ENCODE results near the gene SETX. TPM values are rescaled to one million over a fixed set of nuclear protein-coding genes. Genes with fewer than 3 reads are reported as not detected.
A peak's percentile ranks its signal among the peaks of the same experiment; 100 is the strongest.

The SETX gene
- total RNA-seq, 2 experiments from 2014 or later, result 37.5 to 38.1 TPM

GRCh38 chr9:132319421-132320110, 35.2 kb downstream of the SETX start:
- ATAC-seq (no peak), DNase-seq (no peak)
- no peaks in the 10 kb centered on the region for H3K9me3 Mint-ChIP-seq (ENCODE audit: low read depth)
- intact Hi-C loops (cut with DNase I, micrococcal nuclease), result no loop called here
- peak overlapping the region; percentile 11 for H3K27ac Mint-ChIP-seq
- POLR2A ChIA-PET, result interaction anchor here (0.8 kb wide), 1 partner anchor 34 kb away, joined by 3 read pairs; no protein-coding TSS in a partner anchor
- peaks cover 24% of the 10 kb centered on the region for H3K4me1 Mint-ChIP-seq
- H3K36me3 Mint-ChIP-seq (ENCODE audit: low read depth), result peaks cover 33% of the 10 kb centered on the region
- H3K27me3 Mint-ChIP-seq, result no peaks in the 10 kb centered on the region
- CTCF ChIA-PET, result no interaction called here
- no peak overlapping the region for H3K4me3 Mint-ChIP-seq

DNA sequence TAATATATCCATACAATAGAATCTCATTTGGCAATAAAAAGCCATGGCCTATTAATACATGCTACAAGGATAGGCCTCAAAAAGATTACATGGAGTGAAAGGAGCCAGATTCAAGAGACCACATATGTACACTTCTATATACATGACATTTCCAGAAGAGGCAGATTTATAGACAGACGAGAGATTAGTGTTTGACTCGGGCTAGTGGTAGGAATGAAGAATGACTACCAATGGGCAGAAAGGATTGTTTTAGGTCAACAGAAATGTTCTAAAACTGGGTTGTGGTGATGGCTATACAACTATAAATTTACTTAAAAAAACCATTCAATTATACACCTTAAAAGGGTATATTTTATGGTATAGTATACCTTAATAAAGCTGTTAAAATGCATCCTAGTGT, 41.9 kb downstream of the SETX start:
- DNase-seq, result no peak
- intact Hi-C loops (cut with DNase I, micrococcal nuclease), result no loop called here
- ChIA-PET CTCF (no interaction called here), POLR2A (no interaction called here)
- no peaks in the 10 kb centered on the region for H3K9me3 Mint-ChIP-seq (ENCODE audit: low read depth)
- H3K27ac Mint-ChIP-seq, result no peak overlapping the region
- H3K36me3 Mint-ChIP-seq (ENCODE audit: low read depth), result peaks cover 45% of the 10 kb centered on the region
- H3K27me3 Mint-ChIP-seq, result no peaks in the 10 kb centered on the region
- ATAC-seq, result no peak
- H3K4me3 Mint-ChIP-seq, result no peak overlapping the region
- peaks cover 7% of the 10 kb centered on the region for H3K4me1 Mint-ChIP-seq

DNA sequence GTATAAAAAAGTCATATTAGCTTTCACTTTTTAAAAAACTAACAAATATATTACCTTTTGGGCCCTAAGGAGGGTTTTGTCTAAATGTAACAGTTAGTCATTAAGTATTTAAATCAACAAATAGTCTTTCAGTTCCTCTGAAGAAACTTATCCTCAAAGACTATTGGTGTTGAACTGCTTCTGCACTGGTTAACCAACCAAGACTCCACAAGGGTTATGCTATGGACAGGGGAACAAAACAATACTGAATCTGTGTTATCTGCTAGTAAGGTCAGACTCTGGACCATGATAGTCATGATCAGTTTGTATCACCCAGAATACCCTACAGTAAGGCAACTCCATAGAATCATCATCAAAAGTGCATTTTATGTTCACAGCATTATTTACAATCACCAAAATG, 42.4 kb downstream of the SETX start:
- no peak overlapping the region for H3K27ac Mint-ChIP-seq
- no peaks in the 10 kb centered on the region for H3K27me3 Mint-ChIP-seq
- H3K9me3 Mint-ChIP-seq (ENCODE audit: low read depth), result no peaks in the 10 kb centered on the region
- ATAC-seq, result no peak
- CTCF ChIA-PET, result interaction anchor here (0.5 kb wide), 1 partner anchor 1349 kb away, joined by 3 read pairs; no protein-coding TSS in a partner anchor
- POLR2A ChIA-PET, result no interaction called here
- no peak for DNase-seq
- no peak overlapping the region for H3K4me3 Mint-ChIP-seq
- peaks cover 7% of the 10 kb centered on the region for H3K4me1 Mint-ChIP-seq
- intact Hi-C loops (cut with DNase I, micrococcal nuclease), result no loop called here
- H3K36me3 Mint-ChIP-seq (ENCODE audit: low read depth), result peaks cover 49% of the 10 kb centered on the region

- DNase-seq (no peak), ATAC-seq (no peak)
- no peaks in the 10 kb centered on the region for H3K9me3 Mint-ChIP-seq (ENCODE audit: low read depth)
- peaks cover 51% of the 10 kb centered on the region for H3K36me3 Mint-ChIP-seq (ENCODE audit: low read depth)
- intact Hi-C loops (cut with DNase I, micrococcal nuclease), result no loop called here
- CTCF ChIA-PET, result interaction anchor here (0.5 to 1.2 kb wide), 2 partner anchors 19 to 1348 kb away, joined by 3 read pairs; no protein-coding TSS in a partner anchor
- POLR2A ChIA-PET, result no interaction called here
- H3K27me3 Mint-ChIP-seq, result no peaks in the 10 kb centered on the region
- H3K27ac Mint-ChIP-seq, result no peak overlapping the region
- H3K4me3 Mint-ChIP-seq, result no peak overlapping the region
- peaks cover 7% of the 10 kb centered on the region for H3K4me1 Mint-ChIP-seq
Observed at GRCh38 chr9:132311978-132312377, 42.8 kb downstream of the SETX start.

- peaks cover 7% of the 10 kb centered on the region for H3K4me1 Mint-ChIP-seq
- ChIA-PET CTCF (interaction anchor here (0.5 to 1.3 kb wide), 5 partner anchors 11 to 198 kb away, joined by 3 to 4 read pairs (median 3); no protein-coding TSS in a partner anchor), POLR2A (no interaction called here)
- ATAC-seq, result no peak
- H3K9me3 Mint-ChIP-seq (ENCODE audit: low read depth), result no peaks in the 10 kb centered on the region
- DNase-seq, result no peak
- H3K4me3 Mint-ChIP-seq, result no peak overlapping the region
- H3K27ac Mint-ChIP-seq, result no peak overlapping the region
- H3K36me3 Mint-ChIP-seq (ENCODE audit: low read depth), result peaks cover 66% of the 10 kb centered on the region
- H3K27me3 Mint-ChIP-seq, result no peaks in the 10 kb centered on the region
- intact Hi-C loops (cut with DNase I, micrococcal nuclease), result no loop called here
Observed at GRCh38 chr9:132309056-132309455, 45.7 kb downstream of the SETX start.

DNA sequence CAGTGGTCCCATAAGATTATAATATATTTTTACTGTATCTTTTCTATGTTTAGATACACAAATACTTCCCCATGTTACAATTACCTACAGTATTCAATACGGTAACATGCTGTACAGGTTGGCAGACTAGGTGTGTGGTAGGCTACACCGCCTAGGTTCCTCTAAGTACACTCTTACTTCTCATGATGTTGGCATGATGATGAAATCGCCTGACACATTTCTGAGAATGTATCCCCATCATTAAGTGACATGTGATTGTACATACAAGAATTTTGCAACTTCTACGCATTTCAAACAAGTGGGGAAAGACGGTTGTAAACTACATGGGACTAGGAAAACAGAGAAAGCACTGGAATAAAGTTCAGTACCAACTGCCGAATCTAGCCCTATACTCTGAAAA, 53.3 kb downstream of the SETX start:
- POLR2A ChIA-PET, result no interaction called here
- ATAC-seq, result no peak
- H3K4me1 Mint-ChIP-seq, result peaks cover 22% of the 10 kb centered on the region
- peaks cover 57% of the 10 kb centered on the region for H3K36me3 Mint-ChIP-seq (ENCODE audit: low read depth)
- no peaks in the 10 kb centered on the region for H3K9me3 Mint-ChIP-seq (ENCODE audit: low read depth)
- intact Hi-C loops (cut with DNase I, micrococcal nuclease), result no loop called here
- no peak overlapping the region for H3K4me3 Mint-ChIP-seq
- H3K27ac Mint-ChIP-seq, result no peak overlapping the region
- no peak for DNase-seq
- no peaks in the 10 kb centered on the region for H3K27me3 Mint-ChIP-seq
- CTCF ChIA-PET, result interaction anchor here (0.9 kb wide), 1 partner anchor 1124 kb away, joined by 3 read pairs; no protein-coding TSS in a partner anchor

- ChIA-PET CTCF (no interaction called here), POLR2A (no interaction called here)
- no peak for ATAC-seq
- intact Hi-C loops (cut with DNase I, micrococcal nuclease), result no loop called here
- Mint-ChIP-seq H3K27me3 (no peaks in the 10 kb centered on the region), H3K9me3 (ENCODE audit: low read depth) (no peaks in the 10 kb centered on the region), H3K4me1 (peaks cover 27% of the 10 kb centered on the region), H3K4me3 (no peak overlapping the region), H3K27ac (peak overlapping the region; percentile 3), H3K36me3 (ENCODE audit: low read depth) (peaks cover 60% of the 10 kb centered on the region)
- no peak for DNase-seq
Observed at GRCh38 chr9:132299221-132299620, 55.6 kb downstream of the SETX start.

DNA sequence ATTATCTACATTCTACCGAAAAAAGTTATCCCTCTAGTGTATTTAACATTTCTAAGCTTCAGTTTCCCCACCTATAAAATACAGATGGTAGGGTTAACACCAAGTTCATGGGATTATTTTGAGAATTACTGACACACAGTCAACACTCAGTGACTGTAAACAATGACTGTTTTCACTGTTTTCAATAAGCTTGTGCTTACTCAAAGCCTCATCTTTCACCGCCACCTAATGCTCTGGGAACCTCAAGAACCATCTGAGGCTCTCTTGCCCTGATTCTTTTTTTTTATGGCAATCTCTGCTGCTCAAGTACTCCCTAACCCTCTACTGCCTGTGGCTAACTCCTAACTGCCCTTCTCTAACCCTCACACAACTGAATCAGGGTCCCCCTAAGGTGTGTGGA, 59.6 kb downstream of the SETX start:
- no peak for DNase-seq
- Mint-ChIP-seq H3K36me3 (ENCODE audit: low read depth) (peaks cover 48% of the 10 kb centered on the region), H3K4me1 (peaks cover 29% of the 10 kb centered on the region), H3K9me3 (ENCODE audit: low read depth) (no peaks in the 10 kb centered on the region), H3K4me3 (no peak overlapping the region), H3K27ac (peak overlapping the region; percentile 69), H3K27me3 (no peaks in the 10 kb centered on the region)
- ATAC-seq, result peak; percentile 36
- intact Hi-C loops (cut with DNase I, micrococcal nuclease), result no loop called here
- CTCF ChIA-PET, result interaction anchor here (1.0 to 2.6 kb wide), 4 partner anchors 10 to 26 kb away, joined by 3 to 7 read pairs (median 3); no protein-coding TSS in a partner anchor
- POLR2A ChIA-PET, result no interaction called here

DNA sequence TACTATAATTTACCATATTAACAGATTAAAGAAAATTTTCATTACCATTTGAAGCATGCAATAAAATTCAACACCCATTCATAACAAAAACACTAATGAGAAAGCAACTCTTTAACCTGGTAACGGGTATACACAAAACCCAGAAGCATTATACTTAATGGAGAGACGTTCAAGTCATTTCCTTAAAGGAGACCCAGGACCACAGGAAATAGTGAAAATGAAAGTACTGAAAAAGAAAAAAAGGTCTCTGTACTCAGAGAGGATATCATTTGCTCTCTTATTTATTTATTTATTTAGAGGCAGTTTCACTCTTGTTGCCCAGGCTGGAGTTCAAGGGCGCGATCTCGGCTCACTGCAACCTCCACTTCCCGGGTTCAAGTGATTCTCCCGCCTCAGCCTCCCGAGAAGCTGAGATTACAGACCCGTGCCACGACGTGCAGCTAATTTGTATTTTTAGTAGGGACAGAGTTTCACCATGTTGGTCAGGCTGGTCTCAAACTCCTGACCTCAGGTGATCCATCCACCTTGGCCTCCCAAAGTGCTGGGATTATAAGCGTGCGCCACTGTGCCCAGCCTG, 61.6 kb downstream of the SETX start:
- POLR2A ChIA-PET, result no interaction called here
- ATAC-seq (peak; percentile 85), DNase-seq (no peak)
- intact Hi-C loops (cut with DNase I, micrococcal nuclease), result no loop called here
- Mint-ChIP-seq H3K27ac (no peak overlapping the region), H3K4me3 (no peak overlapping the region), H3K27me3 (no peaks in the 10 kb centered on the region), H3K36me3 (ENCODE audit: low read depth) (peaks cover 34% of the 10 kb centered on the region), H3K9me3 (ENCODE audit: low read depth) (no peaks in the 10 kb centered on the region), H3K4me1 (peaks cover 32% of the 10 kb centered on the region)
- CTCF ChIA-PET, result interaction anchor here (0.8 to 1.2 kb wide), 2 partner anchors 14 to 24 kb away, joined by 3 to 4 read pairs; no protein-coding TSS in a partner anchor

GRCh38 chr9:132288966-132289365, 65.8 kb downstream of the SETX start:
- Mint-ChIP-seq H3K36me3 (ENCODE audit: low read depth) (peaks cover 29% of the 10 kb centered on the region), H3K27ac (peak overlapping the region; percentile 58), H3K4me3 (no peak overlapping the region), H3K9me3 (ENCODE audit: low read depth) (no peaks in the 10 kb centered on the region), H3K4me1 (peaks cover 20% of the 10 kb centered on the region), H3K27me3 (no peaks in the 10 kb centered on the region)
- no peak for DNase-seq
- intact Hi-C loops (cut with DNase I, micrococcal nuclease), result no loop called here
- no peak for ATAC-seq
- ChIA-PET POLR2A (no interaction called here), CTCF (interaction anchor here (0.6 kb wide), 1 partner anchor 20 kb away, joined by 3 read pairs; no protein-coding TSS in a partner anchor)

GRCh38 chr9:132288361-132288760, 66.4 kb downstream of the SETX start:
- H3K4me1 Mint-ChIP-seq, result peaks cover 22% of the 10 kb centered on the region
- ATAC-seq (no peak), DNase-seq (no peak)
- H3K36me3 Mint-ChIP-seq (ENCODE audit: low read depth), result peaks cover 34% of the 10 kb centered on the region
- CTCF ChIA-PET, result no interaction called here
- H3K4me3 Mint-ChIP-seq, result no peak overlapping the region
- no peaks in the 10 kb centered on the region for H3K27me3 Mint-ChIP-seq
- H3K27ac Mint-ChIP-seq, result no peak overlapping the region
- POLR2A ChIA-PET, result no interaction called here
- intact Hi-C loops (cut with DNase I, micrococcal nuclease), result no loop called here
- H3K9me3 Mint-ChIP-seq (ENCODE audit: low read depth), result no peaks in the 10 kb centered on the region

GRCh38 chr9:132287256-132287760, 67.5 kb downstream of the SETX start:
- Mint-ChIP-seq H3K27me3 (no peaks in the 10 kb centered on the region), H3K36me3 (ENCODE audit: low read depth) (peaks cover 43% of the 10 kb centered on the region), H3K4me1 (peaks cover 19% of the 10 kb centered on the region), H3K27ac (no peak overlapping the region), H3K4me3 (no peak overlapping the region), H3K9me3 (ENCODE audit: low read depth) (no peaks in the 10 kb centered on the region)
- DNase-seq (no peak), ATAC-seq (no peak)
- ChIA-PET POLR2A (no interaction called here), CTCF (interaction anchor here (1.2 to 1.3 kb wide), 3 partner anchors 18 to 28 kb away, joined by 3 to 6 read pairs (median 3); no protein-coding TSS in a partner anchor)
- intact Hi-C loops (cut with DNase I, micrococcal nuclease), result no loop called here

All from activated CD4-positive, alpha-beta T cell treated with anti-CD3 and anti-CD28 coated beads for 36 hours (primary cell).